ENCODE results near the gene LRWD1. TPM values are rescaled to one million over a fixed set of nuclear protein-coding genes. Genes with fewer than 3 reads are reported as not detected.

Gene LRWD1
- total and polyA plus RNA-seq, 9 of the 15 experiments (the other 6 are each of a cell fraction or from before 2014, with no cell fraction given) = 0.61 to 66.0 (median 33.2) TPM

DNA sequence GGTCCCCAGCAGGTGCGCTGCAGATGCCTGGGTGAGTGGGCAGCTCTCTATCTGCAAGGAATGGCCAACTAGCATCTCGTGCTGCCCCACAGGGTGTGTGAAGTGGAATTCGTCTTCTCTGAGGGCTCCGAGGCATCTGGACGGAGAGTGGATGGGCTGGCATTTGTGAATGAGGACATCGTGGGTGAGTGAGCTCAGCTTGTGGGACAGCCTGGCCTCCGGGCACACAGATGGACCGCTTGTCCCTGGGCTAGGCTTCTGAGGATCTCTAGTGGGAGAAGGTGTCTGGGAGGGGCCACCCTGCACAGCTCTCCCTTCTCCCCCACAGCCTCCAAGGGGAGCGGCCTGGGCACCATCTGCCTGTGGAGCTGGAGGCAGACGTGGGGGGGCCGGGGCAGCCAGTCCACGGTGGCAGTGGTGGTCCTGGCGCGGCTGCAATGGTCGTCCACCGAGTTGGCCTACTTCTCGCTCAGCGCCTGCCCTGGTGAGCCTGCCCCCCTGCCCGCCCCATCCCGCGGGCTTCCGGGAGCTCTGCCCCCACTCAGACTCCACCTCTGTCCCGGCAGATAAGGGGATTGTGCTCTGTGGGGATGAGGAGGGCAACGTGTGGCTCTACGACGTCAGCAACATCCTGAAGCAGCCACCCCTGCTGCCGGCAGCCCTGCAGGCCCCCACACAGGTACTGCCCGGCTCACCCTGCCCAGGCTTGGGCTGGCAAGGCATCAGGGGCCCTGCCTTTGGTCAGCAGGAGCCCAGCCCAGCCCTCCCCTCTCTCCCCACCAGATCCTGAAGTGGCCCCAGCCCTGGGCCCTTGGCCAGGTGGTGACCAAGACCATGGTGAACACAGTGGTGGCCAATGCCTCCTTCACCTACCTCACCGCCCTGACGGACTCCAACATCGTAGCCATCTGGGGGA, 7.6 kb downstream of the LRWD1 start (continued):
- TF ChIP-seq NFIX (CRISPR knock-in tag; IDR thresholded peaks at IDR 0.05; ENCODE audit: low read depth) = no peak
- TF ChIP-seq VEZF1 (CRISPR knock-in tag; IDR thresholded peaks at IDR 0.05) = peak; percentile 66; the same call in 1 of the 2 replicates
- TF ChIP-seq ATF2 (CRISPR knock-in tag; IDR thresholded peaks at IDR 0.05) = no peak
- no peak for TF ChIP-seq POLR3G (IDR thresholded peaks at IDR 0.05; ENCODE audit: extremely low read depth, insufficient read length, insufficient replicate concordance)
- no peak for TF ChIP-seq CBFB (CRISPR knock-in tag; IDR thresholded peaks at IDR 0.05)
- TF ChIP-seq POLR2A (conservative IDR thresholded peaks at IDR 0.05) = peak; percentile 64
- TF ChIP-seq MYC (IDR thresholded peaks at IDR 0.05; ENCODE audit: low read depth, low read length) = no peak
- no peak for TF ChIP-seq MYC (CRISPR knock-in tag; IDR thresholded peaks at IDR 0.05; ENCODE audit: borderline replicate concordance, low read depth)
- TF ChIP-seq PHB (CRISPR knock-in tag; IDR thresholded peaks at IDR 0.05) = no peak
- no peak for TF ChIP-seq FOXA1 (IDR thresholded peaks at IDR 0.05; ENCODE audit: borderline replicate concordance)
- no peak for TF ChIP-seq SMAD4 (CRISPR knock-in tag; conservative IDR thresholded peaks at IDR 0.05)
- TF ChIP-seq POLR2AphosphoS5 (IDR thresholded peaks at IDR 0.05; ENCODE audit: control insufficient read depth, insufficient read depth, low read depth, low read length) = peak; percentile 42; the same call in 1 of the 2 replicates
- no peak for TF ChIP-seq HNRNPK (IDR thresholded peaks at IDR 0.05; ENCODE audit: low read depth, low read length, poor library complexity, severe bottlenecking)
- TF ChIP-seq CBFA2T3 (IDR thresholded peaks at IDR 0.05) = peak; percentile 37
- 0 out of 2 replicates have a peak, but pooled peaks have one; percentile 32 for TF ChIP-seq ZBTB17 (CRISPR knock-in tag; IDR thresholded peaks at IDR 0.05)
- TF ChIP-seq, protein P1, sequence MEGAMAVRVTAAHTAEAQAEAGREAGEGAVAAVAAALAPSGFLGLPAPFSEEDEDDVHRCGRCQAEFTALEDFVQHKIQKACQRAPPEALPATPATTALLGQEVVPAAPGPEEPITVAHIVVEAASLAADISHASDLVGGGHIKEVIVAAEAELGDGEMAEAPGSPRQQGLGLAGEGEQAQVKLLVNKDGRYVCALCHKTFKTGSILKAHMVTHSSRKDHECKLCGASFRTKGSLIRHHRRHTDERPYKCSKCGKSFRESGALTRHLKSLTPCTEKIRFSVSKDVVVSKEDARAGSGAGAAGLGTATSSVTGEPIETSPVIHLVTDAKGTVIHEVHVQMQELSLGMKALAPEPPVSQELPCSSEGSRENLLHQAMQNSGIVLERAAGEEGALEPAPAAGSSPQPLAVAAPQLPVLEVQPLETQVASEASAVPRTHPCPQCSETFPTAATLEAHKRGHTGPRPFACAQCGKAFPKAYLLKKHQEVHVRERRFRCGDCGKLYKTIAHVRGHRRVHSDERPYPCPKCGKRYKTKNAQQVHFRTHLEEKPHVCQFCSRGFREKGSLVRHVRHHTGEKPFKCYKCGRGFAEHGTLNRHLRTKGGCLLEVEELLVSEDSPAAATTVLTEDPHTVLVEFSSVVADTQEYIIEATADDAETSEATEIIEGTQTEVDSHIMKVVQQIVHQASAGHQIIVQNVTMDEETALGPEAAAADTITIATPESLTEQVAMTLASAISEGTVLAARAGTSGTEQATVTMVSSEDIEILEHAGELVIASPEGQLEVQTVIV (CRISPR knock-in tag; IDR thresholded peaks at IDR 0.05; ENCODE audit: borderline replicate concordance) = no peak
- no peak for TF ChIP-seq ZNF507 (tag; conservative IDR thresholded peaks at IDR 0.05)
- TF ChIP-seq ETV6 (IDR thresholded peaks at IDR 0.05; ENCODE audit: borderline replicate concordance in 1 of 2, low read depth in 2 of 2, low read length in 1 of 2) = no peak
- TF ChIP-seq ETV6 (CRISPR knock-in tag; IDR thresholded peaks at IDR 0.05; ENCODE audit: borderline replicate concordance) = no peak
- no peak for TF ChIP-seq CREB3L1 (IDR thresholded peaks at IDR 0.05; ENCODE audit: borderline replicate concordance, low read depth)
- no peak for TF ChIP-seq HNRNPH1 (optimal IDR thresholded peaks at IDR 0.05; ENCODE audit: low read depth, low read length)
- TF ChIP-seq ERF (CRISPR knock-in tag; IDR thresholded peaks at IDR 0.05) = 0 out of 2 replicates have a peak, but pooled peaks have one; percentile 12

All from K562 (cell line).